ENCODE data around the gene ZDHHC16.
"Not testable (repeated sequence)": the region's sequence is repeated elsewhere in the genome, so short reads cannot be mapped to it uniquely, and the experiment has no call there.

The ZDHHC16 gene

DNA sequence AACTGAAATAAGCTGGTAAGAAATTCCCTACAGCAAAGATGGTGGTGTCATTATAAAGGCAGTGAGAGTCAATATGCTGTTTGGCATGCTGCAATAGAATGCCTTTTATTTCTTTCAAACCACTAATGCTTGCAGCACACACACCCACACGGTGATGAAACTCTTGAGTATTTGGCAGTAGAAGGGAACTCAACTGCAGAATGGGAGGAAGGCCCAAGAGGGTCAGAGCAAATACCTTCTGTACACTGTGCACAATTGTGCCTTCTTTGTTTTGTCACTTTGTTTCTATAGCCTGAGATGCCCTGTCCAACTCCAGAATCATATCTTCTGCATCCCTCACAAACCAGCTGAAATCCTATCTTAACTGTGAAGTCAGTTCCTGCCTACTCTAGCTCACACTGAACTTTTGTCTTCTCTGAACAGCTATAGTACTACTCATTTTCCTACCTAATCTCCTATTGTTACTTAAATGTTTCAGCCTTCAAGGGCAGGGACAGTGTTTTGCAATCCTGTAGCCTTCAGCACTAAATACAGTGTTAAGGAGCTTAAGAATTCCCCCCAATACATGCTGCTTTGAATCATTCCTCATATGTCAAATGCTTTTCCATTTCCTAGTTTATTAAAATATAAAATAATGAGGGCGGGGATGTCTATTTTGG is 30.1 kb downstream of the ZDHHC16 start:
- DNase-seq, result no peak

DNA sequence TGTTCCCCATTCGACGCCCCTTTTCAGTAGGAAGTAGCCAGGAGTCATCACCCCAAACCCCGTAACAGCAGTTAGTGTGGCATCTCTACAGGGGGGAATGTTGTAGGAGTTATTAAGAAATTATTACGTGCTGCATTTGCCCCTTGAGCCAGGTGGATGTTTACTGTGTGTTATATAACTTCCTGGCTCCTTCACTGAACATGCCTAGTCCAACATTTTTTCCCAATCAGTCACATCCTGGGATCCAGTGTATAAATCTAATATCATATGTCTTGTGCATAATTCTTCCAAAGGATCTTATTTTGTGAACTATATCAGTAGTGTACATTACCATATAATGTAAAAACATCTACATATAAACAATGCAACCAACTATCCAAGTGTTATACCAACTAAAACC is 33.4 kb downstream of the ZDHHC16 start:
- not testable (repeated sequence) for DNase-seq

DNA sequence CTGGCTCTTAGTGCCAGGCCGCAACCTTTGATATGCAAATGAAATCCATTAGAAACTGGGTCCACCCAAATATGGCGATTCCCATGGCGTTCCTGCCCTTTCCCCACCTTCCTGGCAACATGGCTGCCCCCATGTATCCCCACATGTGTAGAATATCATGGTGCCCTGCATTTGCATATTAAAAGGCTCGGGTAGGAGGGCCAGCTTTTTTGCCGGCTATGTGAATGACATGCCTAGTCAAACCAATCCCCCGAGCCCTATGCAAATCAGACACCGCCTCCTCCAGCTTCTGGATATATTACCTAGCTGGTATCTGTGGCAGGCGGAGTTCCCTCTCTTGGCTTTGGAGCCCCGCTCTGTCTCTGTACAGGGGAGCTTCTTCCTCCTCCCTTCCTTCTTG is 34.0 kb downstream of the ZDHHC16 start:
- DNase-seq, result no peak

DNA sequence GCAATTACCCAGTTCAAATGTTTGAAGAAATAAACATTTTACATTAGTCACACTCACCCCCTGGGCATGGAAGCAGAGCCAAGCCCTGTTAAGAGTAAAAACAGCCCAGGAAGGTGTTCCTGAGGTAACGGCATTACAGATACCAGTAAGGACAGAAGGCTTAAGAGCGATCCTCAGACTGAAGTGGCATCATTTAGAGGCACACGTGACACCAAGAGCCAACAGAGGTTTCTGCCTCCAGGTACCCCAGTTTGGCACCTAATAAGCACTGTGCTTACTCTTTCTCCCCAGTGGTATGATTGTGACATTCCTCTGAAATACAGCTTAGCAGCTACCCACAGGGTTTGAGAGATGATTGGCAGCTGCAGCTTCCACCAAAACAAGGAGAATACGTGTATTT is 35.1 kb downstream of the ZDHHC16 start:
- DNase-seq, result no peak

DNA sequence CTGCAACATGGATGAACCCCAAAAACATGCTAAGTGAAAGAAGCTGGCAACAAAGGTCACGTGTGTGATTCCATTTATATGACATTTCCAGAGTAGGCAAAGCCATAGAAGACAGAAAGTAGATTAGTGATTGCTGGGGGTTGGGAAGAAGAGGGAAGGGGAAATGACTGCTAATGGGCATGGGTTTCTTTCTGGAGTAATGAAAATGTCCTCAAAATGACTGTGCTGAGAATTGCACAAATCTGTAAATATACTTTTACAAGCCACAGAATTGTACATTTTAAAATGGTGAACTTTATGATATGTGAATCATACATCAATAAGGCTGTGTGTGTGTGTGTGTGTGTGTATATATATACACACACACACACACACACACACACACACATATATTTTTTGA is 36.4 kb downstream of the ZDHHC16 start:
- no peak for DNase-seq

DNA sequence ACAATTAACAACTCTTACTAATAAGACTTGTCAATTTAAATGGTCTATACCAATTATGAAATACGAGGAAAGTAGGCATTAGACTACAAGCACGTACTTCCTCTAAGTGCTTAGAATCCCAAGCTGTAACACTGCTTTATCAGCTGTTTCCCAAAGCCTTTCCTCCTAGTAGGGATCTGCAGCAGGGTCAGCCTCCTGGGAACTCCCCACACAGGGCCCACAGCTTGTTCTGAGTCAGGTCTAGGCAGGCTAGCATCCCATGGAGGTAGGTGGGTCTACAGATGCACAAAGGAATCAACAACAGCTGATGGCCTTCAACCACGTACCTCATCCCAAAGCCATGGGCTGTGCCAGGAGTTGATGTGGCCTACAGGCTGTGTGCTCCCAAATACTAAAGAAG is 37.5 kb downstream of the ZDHHC16 start:
- DNase-seq, result no peak

DNA sequence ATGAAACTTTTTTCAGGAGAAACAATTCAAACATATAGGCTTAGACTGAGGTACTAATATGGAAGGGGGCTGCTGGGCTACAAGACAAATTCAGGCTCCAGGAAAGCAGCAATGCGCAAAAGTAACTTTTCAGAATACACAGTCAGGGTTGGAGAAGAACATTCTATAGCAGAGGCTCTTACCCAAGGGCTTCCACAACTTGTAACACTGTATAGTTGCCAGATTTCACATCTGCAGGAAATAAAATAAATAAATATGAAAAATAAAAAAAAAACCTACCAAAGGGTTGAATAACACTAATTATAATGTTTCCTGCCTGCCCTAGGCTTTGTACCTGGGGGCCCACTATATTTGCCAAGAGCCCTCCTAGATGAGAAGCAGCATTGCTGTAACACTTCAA is 37.9 kb downstream of the ZDHHC16 start:
- DNase-seq, result no peak

DNA sequence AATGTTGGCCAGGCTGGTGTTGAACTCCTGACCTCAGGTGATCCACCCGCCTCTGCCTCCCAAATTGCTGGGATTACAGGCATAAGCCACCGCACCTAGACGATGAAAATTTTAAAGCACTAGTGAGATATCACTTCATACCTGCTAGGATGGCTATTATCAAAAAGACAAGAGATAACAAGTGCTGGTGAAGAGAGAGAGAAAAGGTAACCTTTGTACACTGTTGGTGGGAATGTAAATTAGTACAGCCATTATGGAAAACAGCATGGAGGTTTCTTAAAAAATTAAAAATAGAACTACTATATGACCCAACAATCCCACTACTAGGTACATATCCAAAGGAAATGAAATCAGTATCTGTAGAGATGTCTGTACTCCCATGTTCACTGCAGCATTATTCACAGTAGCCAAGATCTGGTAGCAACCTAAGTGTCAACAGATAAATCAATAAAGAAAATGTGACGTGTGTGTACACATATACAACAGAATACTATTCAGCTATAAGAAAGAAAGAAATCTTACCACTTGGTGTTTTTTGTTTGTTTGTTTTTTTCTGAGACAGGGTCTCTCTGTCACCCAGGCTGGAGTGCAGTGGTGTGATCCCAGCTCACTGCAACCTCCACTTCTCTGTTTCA is 39.8 kb downstream of the ZDHHC16 start:
- no peak for DNase-seq

DNA sequence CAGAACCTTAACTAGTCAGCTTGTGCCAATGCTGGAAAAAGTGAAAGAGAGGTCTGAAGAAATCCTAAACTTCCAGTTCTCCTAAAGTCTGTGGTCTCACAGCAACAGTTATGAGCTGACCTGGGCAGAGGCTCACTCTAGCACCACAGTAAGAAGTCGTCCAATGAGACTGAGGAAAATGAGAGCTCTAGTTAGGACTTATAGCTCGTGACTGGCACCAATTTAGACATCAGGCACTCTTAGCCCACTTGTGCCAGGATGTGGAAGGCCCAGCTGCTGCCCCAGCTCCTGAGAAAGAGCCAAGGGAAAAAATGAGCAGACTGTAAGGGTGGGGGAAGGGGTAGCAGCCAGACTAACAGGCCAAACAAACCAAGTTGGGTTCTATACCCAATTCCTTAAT is 44.6 kb downstream of the ZDHHC16 start:
- peak in 33 of 56 donors; percentile 10 to 77 (median 37) for DNase-seq

DNA sequence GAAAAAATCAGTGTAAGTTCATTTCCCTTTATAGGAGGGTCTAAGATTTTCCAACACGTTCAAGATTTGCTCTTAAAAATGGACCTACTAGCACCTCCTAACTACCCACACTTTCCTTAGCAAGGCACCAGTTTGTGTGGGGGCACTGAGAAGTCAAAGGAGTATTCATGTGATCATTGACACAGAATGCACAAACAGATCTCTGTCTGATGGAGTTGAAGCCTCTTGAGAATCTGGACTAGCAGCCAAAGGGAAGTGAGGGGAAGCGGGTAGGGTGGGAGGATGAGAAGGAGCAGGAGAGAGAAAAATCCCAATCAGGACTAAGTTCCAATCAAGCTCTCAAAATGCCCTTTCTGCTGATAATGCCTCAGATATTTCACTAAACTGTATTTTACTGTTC is 48.2 kb downstream of the ZDHHC16 start:
- DNase-seq, result peak in 18 of 56 donors; percentile 8 to 70 (median 26)

DNA sequence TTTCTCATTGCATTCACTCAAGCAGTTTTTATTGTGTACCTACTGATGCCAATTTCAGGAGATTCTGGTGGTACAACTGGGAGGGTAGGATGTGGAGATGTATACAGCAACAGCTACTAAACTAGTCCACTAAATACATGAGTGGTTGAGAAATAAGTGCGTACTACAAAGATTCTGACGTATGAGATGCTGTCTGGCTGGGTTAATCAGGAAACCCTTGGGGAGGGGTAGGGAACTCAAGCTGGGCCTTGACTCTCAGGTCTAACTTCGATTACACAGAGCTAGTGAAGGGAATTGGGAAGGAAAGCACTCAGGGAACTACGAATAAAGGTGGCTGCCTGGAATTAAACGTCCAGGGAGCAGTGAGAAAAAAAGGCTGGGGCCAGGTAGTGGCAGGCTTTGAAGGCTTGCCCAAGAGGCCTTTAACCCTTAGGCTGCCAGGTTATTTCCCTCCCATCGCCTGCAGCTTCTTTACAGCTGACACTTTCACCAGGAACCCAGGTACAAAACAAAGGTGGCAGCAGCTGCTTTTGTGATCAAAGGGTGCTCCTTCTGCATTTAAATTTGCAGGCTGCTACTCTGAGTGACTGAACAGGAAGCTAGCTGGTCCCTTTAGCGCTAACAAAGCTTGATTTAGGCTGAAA is 49.0 kb downstream of the ZDHHC16 start:
- DNase-seq, result no peak

DNA sequence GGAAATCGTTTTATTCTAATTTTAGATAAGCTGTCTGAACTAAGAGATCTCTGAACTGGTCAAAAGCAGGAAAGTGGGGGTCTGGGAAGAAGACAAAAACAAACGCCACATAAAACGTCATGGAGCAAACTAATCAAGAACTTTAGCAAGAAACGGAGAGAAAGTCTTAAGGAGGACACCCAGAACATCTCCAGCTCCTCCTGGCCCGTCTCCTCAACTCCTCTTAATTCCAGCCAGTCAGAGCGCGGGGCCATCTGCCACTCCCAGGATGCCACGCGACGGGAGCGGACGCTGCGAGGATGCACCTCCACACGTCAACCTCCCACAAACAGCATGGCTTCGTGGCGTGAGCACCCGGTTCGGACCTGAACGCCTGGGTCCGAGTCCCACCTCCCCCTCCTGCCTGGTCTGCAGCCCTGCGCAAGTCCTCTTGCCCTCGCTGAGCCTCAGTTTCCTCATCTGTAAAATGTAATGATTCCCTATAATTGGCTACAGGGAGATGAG is 51.6 kb downstream of the ZDHHC16 start:
- peak in 48 of 56 donors; percentile 12 to 81 (median 59) for DNase-seq

DNA sequence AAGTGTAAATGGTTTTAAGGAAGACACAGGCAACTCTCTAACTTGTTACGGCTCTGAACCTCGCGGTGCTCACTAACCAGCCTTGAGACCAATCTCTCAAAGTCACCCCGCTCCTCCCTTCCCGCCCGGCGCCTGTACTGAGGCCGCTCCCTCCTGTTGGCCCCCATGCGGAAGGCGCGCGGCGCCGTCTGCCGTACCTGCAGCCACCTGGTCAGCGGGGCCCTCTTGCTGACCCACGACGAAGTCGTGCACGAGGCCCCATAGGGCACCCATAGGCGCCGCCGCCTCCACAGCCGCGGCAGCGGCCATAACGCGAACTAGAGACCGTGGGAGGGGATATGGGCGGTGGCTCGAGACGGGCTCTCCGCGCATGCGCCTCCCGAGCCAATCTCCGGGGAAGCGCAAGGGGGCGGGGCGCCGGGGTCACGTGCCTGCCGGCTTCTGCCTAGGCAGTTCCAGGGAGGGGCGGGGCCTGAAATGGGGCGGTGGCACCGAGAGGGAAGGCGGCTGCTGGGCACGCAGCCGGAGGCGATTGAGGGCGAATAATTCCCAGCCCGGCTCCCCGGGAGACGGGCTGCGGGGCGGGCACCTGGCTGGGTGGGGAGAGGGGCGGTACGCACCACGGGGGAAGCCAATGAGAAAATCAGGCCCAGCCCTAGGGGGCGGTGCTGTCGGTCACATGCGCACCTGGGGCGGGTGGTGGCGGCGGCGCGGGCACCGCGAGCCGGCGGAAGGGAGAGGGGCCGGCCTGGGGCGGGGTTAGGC is 52.3 kb downstream of the ZDHHC16 start, which contains the start of gene MMS19:
Gene MMS19 (minus strand): TSS at position 347 of the 765 bp plus-strand sequence. CDS start 38 bp downstream, at position 309.
- peak; percentile 89 to 100 (median 98) for DNase-seq

DNA sequence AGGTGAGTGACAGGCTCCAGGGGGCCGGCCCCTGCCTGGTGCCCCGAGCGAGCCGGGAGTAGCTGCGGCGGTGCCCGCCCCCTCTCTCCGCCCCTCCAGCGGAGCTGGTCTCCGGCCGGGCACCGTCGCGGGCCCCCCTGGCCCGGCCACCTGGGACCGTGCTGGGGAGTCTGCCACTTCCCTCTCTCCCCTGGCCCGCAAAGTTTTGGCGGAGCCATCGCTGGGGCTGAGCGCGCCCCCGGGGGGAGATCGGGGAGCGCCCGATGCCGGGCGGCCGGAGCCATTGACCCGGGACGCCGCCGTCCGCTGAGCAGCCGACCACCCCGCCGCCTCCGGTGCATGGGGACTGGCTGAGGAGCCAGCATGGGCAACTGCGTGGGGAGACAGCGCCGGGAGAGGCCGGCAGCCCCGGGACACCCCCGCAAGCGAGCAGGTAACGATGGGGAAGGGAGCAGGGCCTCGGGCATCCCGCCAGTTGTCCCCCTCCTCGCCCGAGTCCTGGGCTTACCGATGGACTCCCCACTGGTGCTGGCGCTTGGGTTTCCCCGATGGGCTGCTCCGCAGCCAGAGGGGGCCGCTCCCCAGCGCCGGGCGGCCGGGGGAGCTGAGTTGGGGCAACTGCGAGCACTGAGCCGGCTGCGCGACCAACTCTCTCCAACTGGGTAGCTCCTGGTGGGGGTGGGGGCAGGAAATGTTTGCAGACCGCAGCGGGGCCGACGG is 53.0 kb downstream of the ZDHHC16 start, which contains the start of gene UBTD1:
Gene UBTD1 (plus strand): TSS at position 84 of the 720 bp plus-strand sequence. CDS start 280 bp downstream, at position 364.
- peak in 25 of 56 donors; percentile 47 to 76 (median 61) for DNase-seq

DNA sequence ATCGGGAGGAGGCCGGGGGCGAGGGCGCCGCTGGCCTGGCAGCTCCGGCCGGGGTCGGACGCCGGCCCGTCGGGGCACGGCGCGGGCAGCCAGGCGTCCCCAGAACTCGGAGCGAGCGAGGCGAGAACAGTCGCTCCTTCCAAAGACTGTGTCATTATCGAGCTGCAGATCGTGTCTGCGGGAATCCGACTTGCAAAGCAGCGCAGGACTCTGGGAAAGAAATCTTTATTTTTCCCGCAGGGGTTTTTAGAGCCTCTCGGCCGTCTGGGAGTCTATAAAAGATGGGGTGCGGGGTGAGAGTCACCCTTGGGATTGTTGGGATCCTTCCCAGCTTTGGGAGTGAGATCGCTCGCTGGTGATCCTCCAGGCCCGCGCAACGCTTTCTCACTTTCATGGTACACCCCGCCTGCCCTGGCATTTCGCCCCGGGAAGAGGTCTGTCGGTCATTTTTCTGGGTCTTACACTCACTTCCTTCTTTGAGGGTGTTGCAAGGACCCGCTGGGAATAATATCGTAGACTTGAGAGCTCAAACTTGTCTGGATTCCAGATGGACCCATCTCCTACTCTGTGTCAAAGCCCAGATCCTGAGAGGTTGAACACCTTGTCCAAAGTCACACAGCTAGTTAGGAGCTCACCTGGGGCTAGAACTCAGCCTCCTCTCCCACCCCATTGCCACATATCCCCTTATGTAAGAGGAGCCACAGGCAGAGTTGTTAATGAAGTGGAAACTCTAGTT is 53.8 kb downstream of the ZDHHC16 start:
- DNase-seq, result peak in 29 of 56 donors; percentile 17 to 69 (median 45)

DNA sequence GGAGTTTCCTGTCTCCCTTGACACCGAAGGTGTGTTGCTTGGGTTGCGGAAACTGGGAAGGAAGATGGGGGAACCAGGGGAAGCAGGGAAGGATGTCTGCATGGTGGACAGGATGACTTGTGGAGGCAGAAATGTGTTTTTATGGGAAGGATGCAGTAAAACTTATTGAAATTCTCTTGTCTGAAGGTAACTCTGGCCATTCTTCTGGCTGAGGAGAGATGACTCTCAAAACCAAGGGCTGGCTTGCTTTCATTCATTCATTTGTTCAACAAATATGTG is 54.3 kb downstream of the ZDHHC16 start:
- no peak for DNase-seq

DNA sequence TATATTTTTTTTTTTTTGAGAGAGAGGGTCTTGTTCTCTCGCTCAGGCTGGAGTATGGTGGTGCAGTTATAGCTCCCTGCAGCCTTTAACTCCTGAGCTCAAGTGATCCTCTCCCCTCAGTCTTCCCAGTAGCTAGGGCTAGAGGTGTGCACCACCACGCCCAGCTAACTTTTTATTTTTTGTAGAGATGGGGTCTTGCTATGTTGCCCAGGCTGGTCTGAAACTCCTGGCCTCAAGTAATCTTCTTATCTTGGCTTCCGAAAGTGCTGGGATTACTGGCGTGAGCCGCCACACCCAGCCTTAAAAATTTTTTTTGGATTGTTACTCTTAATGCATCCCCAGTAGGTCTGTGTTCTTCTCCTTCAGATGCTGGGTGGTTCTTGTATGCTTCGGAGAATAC is 56.9 kb downstream of the ZDHHC16 start:
- DNase-seq, result no peak

DNA sequence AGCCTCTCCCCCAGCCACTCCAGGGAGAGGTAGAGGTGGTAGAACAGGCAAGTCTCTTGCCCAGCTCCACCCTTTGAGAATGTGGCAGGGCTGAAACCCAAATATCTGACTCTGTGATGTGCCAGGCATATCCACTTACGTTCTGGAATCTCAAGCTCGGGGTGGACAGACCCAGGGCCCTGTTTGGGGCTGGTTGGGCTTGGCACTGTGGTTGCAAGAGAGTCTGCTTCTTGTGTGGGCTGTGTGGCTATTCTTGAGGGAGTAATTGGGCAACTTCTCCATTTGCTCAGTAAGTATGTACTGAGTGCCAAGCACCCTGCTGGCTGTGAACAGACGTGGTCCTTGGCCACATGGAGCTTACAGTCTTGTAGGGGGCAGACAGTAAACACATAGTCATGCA is 57.4 kb downstream of the ZDHHC16 start:
- no peak for DNase-seq

DNA sequence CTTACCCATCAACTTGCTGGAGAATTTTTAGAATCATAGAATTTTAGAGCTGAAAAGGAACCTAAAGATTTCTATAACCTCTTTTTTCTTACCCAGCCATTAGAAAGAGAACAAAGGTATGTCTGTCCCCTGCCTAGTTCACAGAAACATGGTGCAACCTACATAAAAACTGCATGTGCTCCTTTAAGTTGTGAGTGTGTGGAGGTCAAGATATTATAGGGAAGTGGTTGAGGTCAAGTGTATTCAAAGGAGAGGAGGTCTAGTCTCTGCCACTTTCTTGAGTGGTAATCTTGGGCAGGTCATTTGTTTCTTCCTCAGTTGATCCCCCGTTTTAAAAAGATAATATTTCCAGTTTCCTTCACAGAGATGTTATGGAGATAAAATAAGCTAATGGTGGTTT is 59.2 kb downstream of the ZDHHC16 start:
- DNase-seq, result no peak
